ENCODE measurements around the gene TLK2.

- no peak for TF ChIP-seq CTCF (conservative IDR thresholded peaks at IDR 0.05; ENCODE audit: low read depth, low read length)
- TF ChIP-seq EZH2phosphoT487 (IDR thresholded peaks at IDR 0.05; ENCODE audit: borderline replicate concordance, low read length), result no peak
- TF ChIP-seq EZH2 (IDR thresholded peaks at IDR 0.05; ENCODE audit: low read length, unreplicated experiment), result no peak
These were observed 100.3 kb downstream of the TLK2 start for GRCh38 chr17:62578757-62579487.

Measured in PC-3 (cell line).